Raji (cell line): ENCODE data around the gene COMMD6.

Experiments used
- POLR2A ChIP-seq: IDR thresholded peaks from 2 replicates; pipeline ENCODE4 v1.6.1; 2011; ENCODE audit warnings: low read depth, low read length, control low read depth; ENCODE audit not compliant: insufficient read depth

Gene COMMD6

GRCh38 chr13:75506018-75506417 is 31.6 kb downstream of the COMMD6 start:
- TF ChIP-seq POLR2A = no peak

GRCh38 chr13:75505327-75505726 is 32.3 kb downstream of the COMMD6 start:
- TF ChIP-seq POLR2A = no peak

- no peak for TF ChIP-seq POLR2A
Measured at GRCh38 chr13:75495938-75496337, 41.7 kb downstream of the COMMD6 start.

GRCh38 chr13:75494491-75494890 is 43.1 kb downstream of the COMMD6 start:
- TF ChIP-seq POLR2A = no peak

DNA sequence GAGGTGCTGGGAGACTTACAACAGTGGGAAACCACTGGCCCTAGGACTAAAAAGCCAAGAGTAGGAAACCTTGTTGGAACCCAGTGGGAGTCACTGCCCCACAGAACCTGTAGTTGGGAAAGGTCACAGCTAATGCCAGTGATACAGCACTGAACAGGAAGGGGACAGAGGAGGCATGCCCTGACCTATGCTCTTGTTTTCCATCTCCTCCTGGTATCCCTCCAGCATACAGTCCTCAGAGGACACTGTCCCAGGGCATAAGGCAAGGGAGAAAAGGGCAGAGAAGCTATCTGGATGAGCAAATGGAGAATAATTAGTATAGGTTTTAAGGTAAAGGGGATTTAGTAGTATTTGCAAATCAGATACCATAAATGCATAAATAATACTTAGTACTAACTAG is 44.5 kb downstream of the COMMD6 start:
- no peak for TF ChIP-seq POLR2A

GRCh38 chr13:75492389-75492788 is 45.3 kb downstream of the COMMD6 start:
- no peak for TF ChIP-seq POLR2A

DNA sequence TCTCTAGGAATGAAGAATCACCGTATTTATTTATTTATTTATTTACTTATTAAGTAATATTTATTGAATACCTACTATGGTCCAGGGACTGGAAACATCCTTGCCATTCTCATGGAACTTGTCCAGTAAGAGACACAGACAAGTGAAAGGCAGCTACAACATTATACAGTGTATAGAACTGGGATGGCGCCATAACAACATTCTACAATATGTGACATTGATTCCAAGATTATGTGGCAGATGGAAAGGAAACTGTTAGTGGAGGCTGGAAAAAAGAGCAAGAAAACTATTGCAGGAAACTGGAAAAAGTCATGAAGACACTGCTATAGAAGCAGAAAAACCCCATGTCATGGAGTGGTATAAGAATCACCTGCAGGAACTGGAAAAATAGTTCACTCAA is 46.3 kb downstream of the COMMD6 start:
- no peak for TF ChIP-seq POLR2A

DNA sequence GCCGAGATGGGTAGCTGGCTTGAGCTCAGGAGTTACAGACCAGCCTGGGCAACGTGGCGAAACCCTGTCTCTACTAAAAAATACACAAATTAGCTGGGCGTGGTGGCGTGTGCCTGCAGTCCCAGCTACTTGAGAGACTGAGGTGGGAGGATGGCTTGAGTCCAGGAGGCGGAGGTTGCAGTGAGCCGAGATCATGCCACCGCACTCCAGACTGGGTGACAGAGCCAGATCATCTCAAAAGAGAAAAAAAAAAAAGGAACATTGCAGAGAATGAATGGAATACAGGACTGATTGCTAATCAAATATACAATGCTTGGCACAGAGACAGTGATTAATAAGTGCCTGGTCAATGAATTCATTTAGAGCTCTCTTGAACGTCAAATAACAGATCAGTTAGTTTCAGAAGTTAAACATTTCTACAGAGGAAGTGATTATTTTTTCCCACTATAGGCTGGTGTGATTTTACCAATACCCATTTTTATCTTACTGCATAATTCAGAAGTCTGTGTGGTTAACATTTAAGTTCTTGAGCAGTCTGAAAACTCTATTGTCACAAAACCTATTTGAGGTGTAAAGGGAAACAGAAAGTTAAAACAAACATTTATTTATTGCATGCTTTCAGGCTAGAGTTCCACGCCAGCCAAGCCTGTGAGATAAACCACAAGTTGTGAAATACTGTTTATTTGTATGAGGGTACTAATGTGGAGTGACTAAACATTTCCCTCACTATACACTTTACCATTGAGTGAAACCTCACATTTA is 48.0 kb downstream of the COMMD6 start:
- TF ChIP-seq POLR2A = no peak

DNA sequence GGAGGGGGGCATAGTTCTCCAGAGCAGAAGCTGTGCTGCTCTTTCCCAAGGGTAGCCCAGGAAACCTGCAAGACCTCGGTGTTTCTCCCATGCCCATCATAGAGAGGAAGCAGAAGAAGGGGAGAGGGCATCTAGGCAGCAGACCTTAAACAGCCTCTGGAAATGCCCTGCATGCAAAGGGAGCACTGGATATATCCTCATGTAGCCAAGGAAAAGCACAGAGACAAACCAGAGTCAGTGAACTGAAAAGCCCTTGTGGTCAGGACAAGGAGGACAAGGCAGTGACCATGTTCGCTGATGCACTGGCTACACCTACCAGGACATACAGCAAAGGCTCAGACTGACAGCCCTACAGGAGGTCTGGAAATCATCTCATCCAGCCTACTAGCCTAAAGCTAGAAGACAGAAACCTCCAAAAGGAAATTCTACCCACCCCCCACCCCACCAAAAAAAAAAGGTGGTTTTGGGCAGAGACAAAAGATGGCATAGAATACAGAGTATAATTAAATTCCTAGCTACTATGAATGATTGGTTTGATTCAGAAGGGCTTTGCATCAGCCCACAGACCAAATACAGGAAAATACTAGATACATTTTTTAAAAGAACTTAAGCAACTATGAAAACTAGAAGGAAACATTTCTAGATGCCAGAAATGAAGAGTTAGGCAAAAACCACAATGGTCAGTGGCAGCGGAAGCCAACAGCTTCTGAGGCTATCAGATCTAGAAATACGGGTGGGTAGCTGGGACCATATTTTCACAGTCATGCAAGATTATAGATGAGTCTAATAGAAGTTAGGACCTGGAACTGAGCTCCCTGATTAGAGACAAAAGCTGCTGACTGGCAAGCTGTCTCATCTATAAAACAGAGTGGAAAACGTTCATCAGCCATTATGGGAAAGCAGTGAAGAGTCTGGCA is 51.2 kb downstream of the COMMD6 start:
- no peak for TF ChIP-seq POLR2A

DNA sequence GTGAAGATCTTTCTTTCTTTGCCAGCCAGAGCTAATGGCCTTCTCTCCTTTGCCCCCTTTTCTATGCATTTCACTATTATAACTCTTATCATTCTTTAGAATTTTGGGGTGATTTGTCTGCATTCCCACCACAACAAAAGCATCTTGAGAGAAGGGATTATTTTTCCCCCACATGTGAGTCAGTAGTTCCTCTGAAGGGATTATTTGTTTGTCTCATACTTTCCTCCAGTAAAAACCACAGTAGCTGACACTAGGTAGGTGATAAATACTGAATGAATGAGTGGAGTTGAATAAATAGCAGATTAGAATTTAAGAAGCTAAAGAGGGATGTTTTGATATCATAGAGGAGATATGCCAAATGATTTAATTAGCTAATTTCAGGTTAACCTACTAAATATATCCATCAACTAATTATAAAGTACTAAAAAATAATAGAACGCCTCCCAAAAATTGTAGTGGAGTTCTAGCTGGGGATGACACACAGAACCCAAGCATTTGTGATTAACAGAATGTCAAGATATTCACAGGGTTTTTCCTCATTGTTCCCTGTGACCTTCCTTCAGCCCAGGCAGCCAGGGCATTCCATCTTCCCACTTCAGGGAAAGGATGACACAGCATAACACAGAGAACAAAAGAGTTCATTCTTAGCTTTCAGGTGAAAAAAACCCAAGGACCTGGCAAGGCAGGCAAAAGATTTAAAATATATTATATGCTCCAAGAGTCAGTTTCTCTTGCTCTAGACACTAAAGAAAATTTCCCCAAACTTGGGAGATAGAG is 52.2 kb downstream of the COMMD6 start:
- no peak for TF ChIP-seq POLR2A

GRCh38 chr13:75482820-75483079 is 54.9 kb downstream of the COMMD6 start:
- no peak for TF ChIP-seq POLR2A

- no peak for TF ChIP-seq POLR2A
Measured at GRCh38 chr13:75482070-75482819, 55.4 kb downstream of the COMMD6 start, which contains the start of gene TBC1D4. Gene TBC1D4, minus strand, starts transcription at chr13:75482169. Its CDS starts 402 bp downstream, at chr13:75481767.

- no peak for TF ChIP-seq POLR2A
Measured at GRCh38 chr13:75481176-75482069, 56.2 kb downstream of the COMMD6 start.

DNA sequence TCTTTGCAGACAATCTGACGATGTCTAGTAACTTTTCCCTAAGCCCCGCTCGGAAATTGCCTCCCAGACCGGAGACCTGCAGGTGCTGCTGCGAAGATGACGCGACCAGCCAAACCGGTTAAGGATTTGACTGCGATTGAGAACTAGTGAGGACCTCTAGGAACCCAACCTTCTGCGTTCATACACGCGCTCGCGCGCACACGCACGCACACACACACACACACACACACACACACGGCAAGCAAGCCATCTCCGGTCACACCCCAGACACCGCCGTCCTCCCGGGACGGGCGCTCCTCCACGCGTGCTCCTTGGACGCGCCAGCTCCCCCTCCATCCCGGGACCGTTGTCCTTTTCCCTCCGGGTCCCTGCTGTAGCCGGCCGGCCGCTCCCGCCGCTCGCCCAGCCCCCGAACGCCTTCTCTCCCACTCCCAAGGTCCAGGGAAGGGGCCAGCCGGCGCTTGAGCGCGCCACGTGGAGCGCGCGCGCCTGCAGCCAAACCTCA is 56.9 kb downstream of the COMMD6 start:
- TF ChIP-seq POLR2A = no peak
